Peyer's patch (tissue), 4 donors: ENCODE results near the gene RXRA.

Experiments used
- CTCF ChIP-seq, 6 experiments: fragments of 450-650 bp in 4 of 6; fragments of 200-600 bp in 2 of 6; sonication (generic) in 1 of 6; IDR thresholded peaks; one replicate each; pipeline ENCODE4 v1.5.1; 2017 to 2019; ENCODE audit warnings: antibody characterized with exemption in 6 of 6, mild to moderate bottlenecking in 3 of 6, moderate library complexity in 1 of 6
- POLR2A ChIP-seq, 2 donors: fragments of 450-650 bp; IDR thresholded peaks; one replicate each; pipeline ENCODE4 v1.5.1; 2017; ENCODE audit warnings: antibody characterized with exemption in 2 of 2, mild to moderate bottlenecking in 2 of 2, moderate library complexity in 2 of 2

GRCh38 chr9:134403292-134403681 lies 77.0 kb downstream of the RXRA start:
- TF ChIP-seq CTCF (IDR thresholded peaks at IDR 0.05) (no peak), POLR2A (IDR thresholded peaks at IDR 0.05) (no peak)
